Tibial nerve (tissue), 4 donors: Measurements from ENCODE around the gene SNX1.
"Not testable (repeated sequence)": the region's sequence is repeated elsewhere in the genome, so short reads cannot be mapped to it uniquely, and the experiment has no call there.

Source experiments
- EP300 ChIP-seq, 2 donors: sonication (generic); formaldehyde crosslinking; IDR thresholded peaks; one replicate each; pipeline ENCODE4 v1.6.1; 2017; ENCODE audit warnings: antibody characterized with exemption in 2 of 2, mild to moderate bottlenecking in 1 of 2
- POLR2A ChIP-seq, 2 donors: fragments of 450-650 bp; IDR thresholded peaks; one replicate each; pipeline ENCODE4 v1.6.1; 2017; ENCODE audit warnings: antibody characterized with exemption in 2 of 2, mild to moderate bottlenecking in 2 of 2, moderate library complexity in 2 of 2
- TF ChIP-seq, protein P1 (sequence below), 5 experiments: fragments of 200-600 bp in 3 of 5; fragments of 450-650 bp in 2 of 5; sonication (generic) in 3 of 5; IDR thresholded peaks; one replicate each; pipeline ENCODE4 v1.5.1; 2016 to 2019; ENCODE audit warnings: antibody characterized with exemption in 5 of 5, mild to moderate bottlenecking in 3 of 5, moderate library complexity in 2 of 5

DNA sequence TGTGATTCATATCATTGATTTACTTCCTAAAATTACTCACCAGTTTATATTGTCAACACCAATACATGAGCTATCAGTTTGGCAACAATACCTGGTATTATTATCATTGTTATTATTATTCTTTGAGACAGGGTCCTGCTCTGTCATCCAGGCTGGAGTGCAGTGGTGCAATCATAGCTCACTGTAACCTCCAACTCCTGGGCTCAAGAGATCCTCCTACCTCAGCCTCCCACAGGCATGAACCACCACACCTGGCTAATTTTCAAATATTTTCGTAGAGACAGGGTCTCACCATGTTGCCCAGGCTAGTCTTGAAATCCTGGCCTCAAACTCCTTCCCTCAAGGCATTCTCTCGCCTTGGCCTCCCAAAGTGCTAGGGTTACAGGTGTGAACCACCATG lies 22.3 kb upstream of the SNX1 start:
- TF ChIP-seq, protein P1, sequence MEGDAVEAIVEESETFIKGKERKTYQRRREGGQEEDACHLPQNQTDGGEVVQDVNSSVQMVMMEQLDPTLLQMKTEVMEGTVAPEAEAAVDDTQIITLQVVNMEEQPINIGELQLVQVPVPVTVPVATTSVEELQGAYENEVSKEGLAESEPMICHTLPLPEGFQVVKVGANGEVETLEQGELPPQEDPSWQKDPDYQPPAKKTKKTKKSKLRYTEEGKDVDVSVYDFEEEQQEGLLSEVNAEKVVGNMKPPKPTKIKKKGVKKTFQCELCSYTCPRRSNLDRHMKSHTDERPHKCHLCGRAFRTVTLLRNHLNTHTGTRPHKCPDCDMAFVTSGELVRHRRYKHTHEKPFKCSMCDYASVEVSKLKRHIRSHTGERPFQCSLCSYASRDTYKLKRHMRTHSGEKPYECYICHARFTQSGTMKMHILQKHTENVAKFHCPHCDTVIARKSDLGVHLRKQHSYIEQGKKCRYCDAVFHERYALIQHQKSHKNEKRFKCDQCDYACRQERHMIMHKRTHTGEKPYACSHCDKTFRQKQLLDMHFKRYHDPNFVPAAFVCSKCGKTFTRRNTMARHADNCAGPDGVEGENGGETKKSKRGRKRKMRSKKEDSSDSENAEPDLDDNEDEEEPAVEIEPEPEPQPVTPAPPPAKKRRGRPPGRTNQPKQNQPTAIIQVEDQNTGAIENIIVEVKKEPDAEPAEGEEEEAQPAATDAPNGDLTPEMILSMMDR (IDR thresholded peaks at IDR 0.05) = not testable (repeated sequence)
- TF ChIP-seq POLR2A, EP300 (IDR thresholded peaks at IDR 0.05): not testable (repeated sequence)
